ENCODE data around the gene RAD23A. TPM values are rescaled to one million over a fixed set of nuclear protein-coding genes. Genes with fewer than 3 reads are reported as not detected.
"Not testable (repeated sequence)": the region's sequence is repeated elsewhere in the genome, so short reads cannot be mapped to it uniquely, and the experiment has no call there.

RAD23A gene
- 132 TPM for polyA plus RNA-seq

DNA sequence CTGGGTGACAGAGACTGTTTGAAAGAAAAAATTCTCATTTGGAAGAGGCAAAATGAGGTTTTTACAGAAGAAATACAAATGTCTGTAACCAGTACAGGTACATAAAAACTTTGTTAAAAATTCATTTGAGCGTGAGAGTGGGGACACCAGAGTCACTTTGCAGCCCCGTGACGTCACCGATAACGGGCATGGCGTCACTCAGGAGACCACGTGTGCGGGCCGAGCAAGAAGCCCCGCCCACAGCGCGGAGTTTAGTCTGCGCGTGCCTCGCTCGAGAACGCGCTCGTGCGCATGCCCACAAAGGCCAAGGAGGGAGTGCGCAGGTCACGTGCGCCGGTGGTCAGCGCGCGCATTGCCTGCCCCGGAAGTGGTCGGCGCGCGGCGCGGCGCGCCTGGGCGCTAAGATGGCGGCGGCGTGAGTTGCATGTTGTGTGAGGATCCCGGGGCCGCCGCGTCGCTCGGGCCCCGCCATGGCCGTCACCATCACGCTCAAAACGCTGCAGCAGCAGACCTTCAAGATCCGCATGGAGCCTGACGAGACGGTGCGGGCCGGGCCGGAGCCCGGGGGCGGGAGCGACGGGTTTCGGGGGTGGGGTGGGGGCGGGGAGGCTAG lies at the start of gene RAD23A:
TSS of gene RAD23A (plus strand) at position 384 of the 613 bp plus-strand sequence. CDS start at position 471, 87 bp downstream.
- H3K27ac Mint-ChIP-seq, result peak within 1 kb of the TSS; percentile 97 to 99 (median 97)
- peaks cover 20 to 34% (median 27%) of the 10 kb centered on the region in 3 donors for H3K4me1 Mint-ChIP-seq
- peaks cover 11% of the 10 kb centered on the region for H3K36me3 Mint-ChIP-seq
- no peaks in the 10 kb centered on the region for H3K9me3 Mint-ChIP-seq
- H3K4me3 Mint-ChIP-seq, result peak within 1 kb of the TSS; percentile 88 to 96 (median 92)
- no peaks in the 10 kb centered on the region for H3K27me3 Mint-ChIP-seq

DNA sequence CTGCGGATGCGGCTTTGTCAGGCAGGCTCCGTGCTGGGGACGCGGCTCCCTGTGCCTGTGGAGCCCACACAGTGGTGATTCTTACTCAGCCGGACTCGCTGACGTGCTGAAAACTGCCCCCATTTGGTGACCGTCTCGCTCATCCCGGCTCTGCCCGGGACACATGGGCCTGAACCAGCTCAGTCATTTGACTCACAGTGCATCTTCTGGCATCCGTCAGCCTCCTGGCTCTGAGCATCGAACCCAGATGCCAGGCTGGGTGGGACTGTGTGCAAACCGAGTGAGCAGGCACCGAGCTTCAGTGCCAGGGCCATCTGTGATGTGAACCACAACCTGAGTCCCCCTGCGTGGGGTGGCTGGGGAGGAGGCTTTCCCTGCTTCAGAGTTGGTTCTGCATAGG lies 49.2 kb upstream of the RAD23A start:
- Mint-ChIP-seq H3K4me1 (peaks cover 0 to 7% (median 3%) of the 10 kb centered on the region in 3 donors), H3K9me3 (no peaks in the 10 kb centered on the region), H3K27ac (no peak overlapping the region), H3K27me3 (no peaks in the 10 kb centered on the region), H3K4me3 (no peak overlapping the region), H3K36me3 (peaks cover 4% of the 10 kb centered on the region)

DNA sequence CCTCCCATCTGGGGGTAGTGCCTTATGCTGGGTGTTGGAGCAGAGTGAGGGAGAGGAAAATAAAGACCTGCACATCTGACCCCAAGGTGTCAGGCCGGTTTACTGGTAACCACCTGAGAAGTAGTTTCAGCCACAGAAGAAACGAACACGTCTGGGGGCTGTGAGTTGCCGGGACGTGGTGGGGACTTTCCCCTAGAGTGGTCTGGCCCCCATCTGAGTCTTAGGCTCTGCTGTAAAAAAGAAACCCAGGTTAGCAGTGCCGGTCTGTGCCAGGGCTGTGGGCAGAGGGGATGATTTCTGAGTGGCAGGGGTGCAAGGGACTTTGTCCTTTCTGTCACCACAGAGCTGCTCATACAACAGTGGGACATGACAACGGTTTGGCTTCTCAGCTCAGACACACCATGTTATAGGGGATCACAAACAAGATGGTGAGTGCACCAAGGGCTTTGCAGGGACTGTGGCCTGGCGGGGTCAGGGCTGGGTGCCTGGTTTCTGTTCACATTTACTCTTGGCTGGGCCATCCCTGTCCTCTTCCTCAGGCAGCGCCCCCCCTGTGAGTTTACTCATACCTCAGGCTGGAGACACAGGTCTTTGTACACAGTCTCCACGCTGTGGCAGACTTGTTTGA lies 45.7 kb upstream of the RAD23A start:
- Mint-ChIP-seq H3K27ac (no peak overlapping the region), H3K27me3 (no peaks in the 10 kb centered on the region), H3K4me1 (no peaks in the 10 kb centered on the region), H3K36me3 (peaks cover under 1% of the 10 kb centered on the region), H3K4me3 (no peak overlapping the region), H3K9me3 (no peaks in the 10 kb centered on the region)

DNA sequence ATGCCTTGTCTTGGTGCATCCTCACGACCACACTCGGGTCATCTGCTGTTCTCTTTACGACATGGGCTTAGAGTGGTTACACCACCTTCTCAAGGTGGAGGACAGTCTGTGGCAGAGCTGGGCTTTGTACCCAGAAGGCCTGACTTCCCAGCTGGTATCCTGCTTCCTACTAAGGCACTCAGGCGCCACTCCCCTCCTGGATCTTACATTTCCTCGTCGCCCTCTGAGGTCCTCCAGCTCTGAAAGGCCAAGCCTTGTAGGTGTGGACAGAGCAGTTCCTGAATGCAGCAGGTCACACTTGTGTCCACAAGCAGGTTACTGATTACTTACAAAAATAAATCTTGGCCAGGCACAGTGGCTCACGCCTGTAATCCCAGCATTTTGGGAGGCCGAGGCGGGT lies 38.5 kb upstream of the RAD23A start:
- no peaks in the 10 kb centered on the region for H3K27me3 Mint-ChIP-seq
- no peaks in the 10 kb centered on the region for H3K9me3 Mint-ChIP-seq
- H3K4me1 Mint-ChIP-seq, result no peaks in the 10 kb centered on the region
- no peaks in the 10 kb centered on the region for H3K36me3 Mint-ChIP-seq
- no peak overlapping the region for H3K4me3 Mint-ChIP-seq
- H3K27ac Mint-ChIP-seq, result no peak overlapping the region

DNA sequence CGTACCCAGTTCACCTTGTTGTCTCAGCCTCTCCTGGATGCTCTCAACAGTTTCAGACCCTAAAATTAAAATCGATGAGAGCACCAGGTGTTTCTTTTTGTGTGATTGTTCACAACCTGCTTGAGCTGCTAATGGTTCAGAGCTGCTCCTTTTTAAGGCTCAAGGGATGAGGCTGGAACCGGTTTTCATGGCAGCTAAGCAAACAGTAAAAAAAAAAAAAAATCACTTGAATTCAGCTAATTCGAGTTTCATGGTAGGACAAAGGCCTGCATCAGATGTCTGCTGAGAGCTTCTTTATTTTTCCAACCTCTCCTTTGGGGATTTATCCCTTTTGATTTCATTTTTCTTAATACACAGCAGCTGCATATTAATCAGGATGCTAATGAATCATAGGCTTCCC lies 33.1 kb upstream of the RAD23A start:
- no peaks in the 10 kb centered on the region for H3K36me3 Mint-ChIP-seq
- peaks cover 0 to 8% (median 6%) of the 10 kb centered on the region in 3 donors for H3K4me1 Mint-ChIP-seq
- H3K4me3 Mint-ChIP-seq, result no peak overlapping the region
- H3K27ac Mint-ChIP-seq, result peak overlapping the region in 1 of 3 donors; percentile 53
- H3K9me3 Mint-ChIP-seq, result no peaks in the 10 kb centered on the region
- H3K27me3 Mint-ChIP-seq, result no peaks in the 10 kb centered on the region

DNA sequence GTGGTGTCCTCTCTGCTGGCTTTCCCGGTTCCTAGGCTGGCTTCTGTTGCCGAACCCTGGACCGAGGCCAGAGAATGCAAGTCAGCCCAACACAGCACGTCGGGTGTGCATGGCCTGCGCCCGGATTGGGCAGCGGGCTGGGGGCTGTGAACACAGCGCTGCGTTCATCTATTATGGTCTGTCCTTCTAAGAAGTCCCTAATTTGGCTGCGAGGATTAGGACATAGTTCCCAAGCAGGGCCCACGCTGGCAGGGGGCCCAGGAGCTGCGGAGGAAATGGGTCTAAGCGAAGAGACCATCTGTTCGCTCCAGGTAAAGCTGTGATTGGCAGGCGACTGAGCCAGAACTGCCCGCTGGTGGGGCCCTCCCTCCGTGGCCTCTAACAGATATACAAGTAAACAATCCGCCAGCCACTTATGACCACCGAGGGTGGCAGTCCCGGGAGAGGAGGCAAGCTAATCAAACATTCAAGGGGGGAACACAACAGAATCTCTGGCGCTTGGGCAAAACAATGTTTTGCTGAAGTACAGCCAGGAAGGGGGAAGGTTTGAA lies 32.6 kb upstream of the RAD23A start:
- Mint-ChIP-seq H3K27me3 (no peaks in the 10 kb centered on the region), H3K27ac (peak overlapping the region in 1 of 3 donors; percentile 53), H3K4me1 (peaks cover 0 to 8% (median 6%) of the 10 kb centered on the region in 3 donors), H3K36me3 (no peaks in the 10 kb centered on the region), H3K9me3 (no peaks in the 10 kb centered on the region), H3K4me3 (no peak overlapping the region)

DNA sequence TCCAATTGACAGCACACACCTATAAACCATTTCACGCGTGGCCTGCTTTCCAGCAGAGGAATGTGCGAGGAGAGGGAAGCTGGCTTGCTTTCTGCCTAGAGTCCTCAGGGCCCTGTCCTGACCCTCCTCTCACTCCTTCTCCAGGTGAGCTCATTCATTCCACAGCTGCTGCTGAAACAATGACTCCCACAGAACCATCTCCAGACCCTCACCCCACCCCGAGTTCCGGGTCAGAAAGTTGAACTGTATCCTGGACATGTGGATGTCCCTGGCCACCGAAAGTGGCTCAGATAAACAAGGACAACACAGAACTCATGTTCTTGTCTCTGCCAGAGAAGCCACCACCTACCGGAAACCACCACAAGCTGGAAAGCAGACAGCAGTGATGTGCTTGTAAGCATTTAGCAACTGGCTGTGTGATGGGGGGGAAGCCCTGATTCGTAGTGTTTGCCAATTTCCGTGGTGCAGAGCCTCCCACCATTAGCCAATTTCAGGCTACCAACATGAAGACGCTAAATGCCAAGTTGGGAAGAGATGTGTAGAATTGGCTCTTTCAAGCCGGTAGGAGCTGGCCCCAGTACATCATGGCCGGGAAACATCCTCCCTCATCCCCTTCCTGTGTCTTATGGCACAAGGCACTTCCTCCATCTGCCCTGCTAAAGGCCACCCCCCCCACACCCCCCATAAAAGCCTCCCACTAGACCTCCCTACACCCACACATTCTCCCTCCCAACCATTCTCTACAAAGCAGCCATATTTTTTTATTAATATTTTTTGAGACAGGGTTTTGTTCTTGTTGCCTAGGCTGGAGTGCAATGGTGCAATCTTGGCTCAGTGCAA lies 31.6 kb upstream of the RAD23A start:
- Mint-ChIP-seq H3K4me1 (peaks cover 2 to 9% (median 8%) of the 10 kb centered on the region in 3 donors), H3K4me3 (peak overlapping the region in 2 of 4 donors; percentile 21 to 73), H3K27ac (peak overlapping the region in 2 of 3 donors; percentile 7 to 52), H3K27me3 (no peaks in the 10 kb centered on the region), H3K9me3 (peaks cover 0 to under 1% (median 0%) of the 10 kb centered on the region in 3 donors), H3K36me3 (no peaks in the 10 kb centered on the region)

DNA sequence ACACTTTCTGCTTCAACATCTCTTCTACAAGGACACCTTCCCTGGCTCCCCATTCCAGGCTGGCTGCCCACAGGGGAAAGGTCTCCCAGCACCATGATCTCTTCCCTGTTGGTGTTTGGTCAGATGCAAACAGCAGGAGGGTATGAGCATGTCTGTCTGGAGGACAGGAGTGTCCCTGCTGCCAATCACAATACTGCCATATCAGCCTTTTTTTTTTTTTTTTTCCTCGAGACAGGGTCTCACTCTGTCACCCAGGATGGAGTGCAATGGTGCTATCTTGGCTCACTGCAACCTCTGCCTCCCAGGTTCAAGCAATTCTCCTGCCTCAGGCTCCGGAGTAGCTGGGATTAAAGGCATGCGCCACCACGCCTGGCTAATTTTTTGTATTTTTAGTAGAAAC lies 29.8 kb upstream of the RAD23A start:
- H3K4me1 Mint-ChIP-seq, result peaks cover 6 to 13% (median 11%) of the 10 kb centered on the region in 3 donors
- not testable (repeated sequence) for H3K4me3 Mint-ChIP-seq, H3K27ac Mint-ChIP-seq, H3K36me3 Mint-ChIP-seq, H3K27me3 Mint-ChIP-seq, H3K9me3 Mint-ChIP-seq

DNA sequence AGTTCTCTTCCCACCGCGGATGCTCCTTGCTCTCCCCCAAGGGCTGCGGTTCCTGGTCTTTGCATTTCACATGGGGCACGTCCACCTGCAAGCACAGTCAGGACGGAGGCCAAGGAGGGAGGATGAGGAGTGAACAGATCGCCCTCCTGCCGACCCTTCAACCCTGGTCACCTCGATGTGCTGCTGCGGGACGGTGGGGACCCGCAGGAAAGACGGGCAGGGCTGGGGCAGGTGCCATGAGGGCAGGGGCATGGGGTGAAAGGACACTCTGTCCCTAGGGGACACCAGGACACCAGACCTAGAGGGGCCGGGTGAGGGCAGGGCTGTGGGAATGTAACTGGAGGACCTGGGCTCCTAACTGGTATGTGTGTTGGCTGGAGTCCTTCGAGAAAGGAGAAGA lies 27.4 kb upstream of the RAD23A start:
- H3K4me1 Mint-ChIP-seq, result peaks cover 6 to 13% (median 11%) of the 10 kb centered on the region in 3 donors
- peak overlapping the region in 1 of 4 donors; percentile 49 for H3K4me3 Mint-ChIP-seq
- H3K27ac Mint-ChIP-seq, result peak overlapping the region in 1 of 3 donors; percentile 57
- H3K27me3 Mint-ChIP-seq, result no peaks in the 10 kb centered on the region
- H3K9me3 Mint-ChIP-seq, result peaks cover 0 to 1% (median 0%) of the 10 kb centered on the region in 3 donors
- peaks cover 4% of the 10 kb centered on the region for H3K36me3 Mint-ChIP-seq

DNA sequence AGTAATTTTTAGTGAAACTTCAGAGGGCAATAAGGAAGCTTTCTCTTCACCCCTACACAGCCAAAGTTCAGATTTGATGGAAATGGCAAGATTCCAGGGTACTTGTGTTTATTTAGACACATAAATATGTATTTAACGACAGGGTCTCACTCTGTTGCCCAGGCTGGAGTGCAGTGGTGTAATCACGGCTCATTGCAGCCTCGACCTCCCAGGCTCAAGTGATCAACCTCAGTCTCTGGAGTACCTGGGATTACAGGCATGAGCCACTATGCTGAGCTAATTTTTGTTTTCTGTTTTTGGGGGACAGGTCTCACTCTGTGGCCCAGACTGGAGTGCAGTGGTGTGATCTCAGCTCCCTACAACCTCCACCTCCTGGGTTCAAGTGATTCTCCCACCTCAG lies 24.6 kb upstream of the RAD23A start:
- Mint-ChIP-seq H3K27me3 (no peaks in the 10 kb centered on the region), H3K27ac (peak overlapping the region in 2 of 3 donors; percentile 46 to 85), H3K9me3 (peaks cover 0 to 1% (median 0%) of the 10 kb centered on the region in 3 donors), H3K36me3 (peaks cover 4% of the 10 kb centered on the region), H3K4me1 (peaks cover 5 to 8% (median 6%) of the 10 kb centered on the region in 3 donors), H3K4me3 (peak overlapping the region in 1 of 4 donors; percentile 57)

DNA sequence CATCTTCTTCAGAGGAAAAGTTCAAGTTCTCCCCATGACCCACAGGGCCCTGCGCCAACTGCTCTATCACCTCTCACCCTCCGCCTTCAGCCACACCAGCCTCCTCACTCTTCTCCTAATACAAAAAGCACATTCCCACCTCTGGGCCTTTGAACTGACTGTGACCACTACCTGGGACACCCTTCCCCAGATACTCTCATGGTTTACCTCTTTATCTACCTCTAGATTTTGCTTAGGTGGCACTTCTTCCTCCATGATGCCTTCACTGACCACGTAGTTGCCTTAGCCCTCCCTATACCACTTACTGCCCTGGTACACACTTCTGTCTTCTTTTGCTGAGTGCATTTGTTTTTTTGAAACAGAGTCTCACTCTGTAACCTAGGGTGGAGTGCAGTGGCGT lies 22.7 kb upstream of the RAD23A start:
- Mint-ChIP-seq H3K36me3 (peaks cover 8% of the 10 kb centered on the region), H3K27ac (peak overlapping the region in 1 of 3 donors; percentile 72), H3K4me1 (peaks cover 5 to 6% (median 5%) of the 10 kb centered on the region in 3 donors), H3K9me3 (peaks cover 0 to 1% (median 0%) of the 10 kb centered on the region in 3 donors), H3K27me3 (no peaks in the 10 kb centered on the region), H3K4me3 (peak overlapping the region in 1 of 4 donors; percentile 74)

DNA sequence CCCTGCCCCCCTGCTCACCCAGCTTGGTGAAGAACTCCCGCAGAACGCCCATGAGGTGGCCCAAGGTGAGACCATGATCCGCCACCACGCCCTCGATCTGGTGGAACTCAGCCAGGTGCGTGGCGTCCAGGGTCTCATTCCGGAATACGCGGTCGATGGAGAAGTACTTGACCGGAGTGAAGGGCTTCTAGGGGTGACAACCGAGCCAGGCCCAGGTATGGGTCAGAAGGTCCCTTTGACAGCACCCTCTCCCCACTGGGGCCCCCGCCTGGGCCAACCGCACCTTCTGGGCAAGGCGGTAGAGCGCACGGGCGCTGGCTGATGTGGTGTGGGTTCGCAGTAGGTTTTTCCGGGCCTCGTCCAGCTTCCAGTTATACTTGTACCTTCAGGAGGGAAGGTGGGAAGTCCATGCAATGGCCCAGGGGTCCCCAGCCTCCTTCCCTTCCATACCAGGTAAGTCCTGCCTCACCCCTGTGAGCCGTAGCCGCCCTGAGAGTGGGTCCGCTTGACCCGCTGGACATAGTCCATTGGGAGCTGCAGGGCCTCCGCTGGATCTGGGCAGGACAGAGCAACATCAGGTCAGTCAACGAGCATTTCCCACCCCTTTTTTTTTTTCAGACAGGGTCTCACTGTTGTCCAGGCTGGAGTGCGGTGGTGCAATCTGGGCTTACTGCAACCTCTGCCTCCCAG lies 20.9 kb upstream of the RAD23A start:
- Mint-ChIP-seq H3K4me1 (peaks cover 0 to 3% (median 2%) of the 10 kb centered on the region in 3 donors), H3K27ac (no peak overlapping the region), H3K27me3 (no peaks in the 10 kb centered on the region), H3K4me3 (no peak overlapping the region), H3K36me3 (peaks cover 8% of the 10 kb centered on the region), H3K9me3 (no peaks in the 10 kb centered on the region)

DNA sequence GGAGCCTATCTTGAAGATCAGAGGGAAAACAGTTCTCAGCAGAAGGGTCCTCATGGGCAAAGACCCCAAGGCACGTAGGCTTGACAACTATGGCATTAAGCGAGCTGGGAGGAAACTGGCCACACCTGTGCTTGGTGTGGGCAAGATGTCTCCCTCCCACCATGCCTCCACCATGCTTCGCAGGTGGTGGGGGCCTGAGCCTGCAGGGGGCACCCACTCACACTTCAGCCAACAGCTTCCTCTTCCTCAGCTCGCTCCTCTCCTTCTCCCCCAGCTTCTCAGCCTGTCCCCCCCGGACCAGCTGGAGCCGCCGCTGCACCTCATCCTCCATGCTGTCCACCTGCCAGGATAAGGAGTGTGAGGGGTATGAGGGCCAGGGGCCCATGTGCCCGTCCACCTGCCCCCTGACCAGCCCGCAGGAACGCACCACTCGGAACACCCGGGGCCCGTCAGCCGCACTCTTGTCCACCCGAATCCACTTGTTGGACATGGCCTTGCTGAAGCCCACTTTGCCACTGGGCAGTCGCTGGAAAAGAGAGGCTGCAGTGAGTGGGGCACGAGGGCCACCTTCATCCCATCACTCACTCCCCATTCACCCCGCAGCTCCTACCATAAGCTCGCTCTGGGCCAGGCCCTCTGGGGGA lies 15.5 kb upstream of the RAD23A start:
- H3K4me3 Mint-ChIP-seq, result peak overlapping the region in 1 of 4 donors; percentile 38
- H3K27me3 Mint-ChIP-seq, result no peaks in the 10 kb centered on the region
- no peaks in the 10 kb centered on the region for H3K9me3 Mint-ChIP-seq
- peaks cover 5% of the 10 kb centered on the region for H3K36me3 Mint-ChIP-seq
- no peak overlapping the region for H3K27ac Mint-ChIP-seq
- peaks cover 4 to 21% (median 13%) of the 10 kb centered on the region in 3 donors for H3K4me1 Mint-ChIP-seq

All from IgD-negative memory B cell (primary cell).